Activated CD8-positive, alpha-beta memory T cell treated with anti-CD3 and anti-CD28 coated beads, Interleukin-2, amount 50 U/mL, for 1 hour (primary cell): Measurements from ENCODE around the gene CTXND1.

ENCODE experiments used
- DNase-seq: peaks from one replicate; pipeline ENCODE4 v3.0.0-alpha.2; 2020; ENCODE audit errors: extremely low read depth

CTXND1 gene

DNA sequence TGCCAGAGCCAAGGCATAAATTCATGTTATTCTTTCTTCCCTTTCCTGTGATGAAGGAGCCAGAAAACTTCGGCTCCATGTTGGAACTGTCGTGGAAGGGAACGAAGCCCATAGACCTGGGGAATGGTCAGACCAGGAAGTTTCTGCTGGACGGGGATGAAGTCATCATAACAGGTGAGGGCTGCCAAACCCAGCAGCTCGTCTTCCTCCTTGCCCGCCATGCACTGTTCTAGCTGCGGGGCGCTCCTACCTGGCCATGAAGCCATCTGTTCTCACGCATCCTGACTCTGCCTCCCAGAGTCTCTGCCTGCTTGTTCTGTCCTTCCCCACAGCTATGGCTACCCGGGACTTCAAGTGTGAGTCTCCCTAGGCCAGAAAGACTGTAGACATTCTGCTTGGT is 71.0 kb downstream of the CTXND1 start:
- no peak for DNase-seq

DNA sequence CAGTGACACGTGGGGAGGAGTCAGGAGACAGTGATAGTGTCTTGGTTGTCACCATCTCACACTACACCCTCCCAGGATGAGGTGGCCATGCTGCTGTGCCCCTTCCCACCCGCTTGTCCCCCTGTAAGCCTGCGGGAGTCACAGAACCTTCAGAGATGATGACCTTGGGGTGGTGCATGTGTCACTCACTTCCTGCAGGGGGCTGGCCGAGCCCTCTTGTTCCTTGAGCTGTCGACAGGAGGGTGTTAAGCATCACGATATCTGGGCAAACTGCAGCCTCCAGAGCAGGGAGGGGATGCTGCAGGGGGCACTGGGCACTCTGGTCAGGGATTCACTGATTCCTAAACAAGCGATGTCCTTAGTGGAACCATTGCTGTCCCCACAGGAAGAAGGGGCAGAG is 71.5 kb downstream of the CTXND1 start:
- no peak for DNase-seq

GRCh38 chr15:80179935-80180334 is 72.1 kb downstream of the CTXND1 start:
- DNase-seq: no peak

DNA sequence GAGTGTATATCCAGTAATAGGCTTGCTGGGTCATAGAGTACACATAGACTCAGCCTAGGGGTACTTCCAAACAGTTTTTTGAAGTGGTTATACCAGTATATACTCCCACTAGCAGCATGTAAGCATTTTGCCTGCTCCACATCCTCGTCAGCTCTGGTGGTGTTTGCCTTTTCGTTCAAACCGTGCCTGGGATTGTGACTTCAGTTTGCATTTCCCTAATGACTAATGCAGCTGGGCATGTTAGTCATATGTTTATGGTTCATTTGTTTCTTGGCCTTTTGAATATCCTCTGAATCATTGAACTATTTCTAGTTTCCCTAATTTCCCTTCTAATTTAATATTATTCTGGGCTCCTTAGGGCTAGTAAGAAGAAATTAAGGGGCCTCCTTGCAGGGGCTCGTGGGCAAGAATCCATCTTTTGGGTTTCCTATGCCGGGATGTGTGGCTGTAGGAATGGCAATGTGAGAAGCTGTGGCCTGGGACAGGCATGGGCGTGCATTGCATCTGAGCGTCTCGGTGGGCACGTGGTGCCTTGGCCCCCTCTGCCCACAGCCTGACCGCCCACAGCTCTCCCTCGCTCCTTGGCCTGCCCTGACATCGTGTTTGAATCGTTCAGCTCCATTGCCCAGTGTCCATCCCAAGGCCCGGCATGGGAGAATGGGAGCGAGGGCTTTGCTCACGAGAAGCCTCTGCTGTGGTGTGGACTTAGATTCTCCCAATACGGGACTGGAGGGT is 72.8 kb downstream of the CTXND1 start:
- DNase-seq: no peak

DNA sequence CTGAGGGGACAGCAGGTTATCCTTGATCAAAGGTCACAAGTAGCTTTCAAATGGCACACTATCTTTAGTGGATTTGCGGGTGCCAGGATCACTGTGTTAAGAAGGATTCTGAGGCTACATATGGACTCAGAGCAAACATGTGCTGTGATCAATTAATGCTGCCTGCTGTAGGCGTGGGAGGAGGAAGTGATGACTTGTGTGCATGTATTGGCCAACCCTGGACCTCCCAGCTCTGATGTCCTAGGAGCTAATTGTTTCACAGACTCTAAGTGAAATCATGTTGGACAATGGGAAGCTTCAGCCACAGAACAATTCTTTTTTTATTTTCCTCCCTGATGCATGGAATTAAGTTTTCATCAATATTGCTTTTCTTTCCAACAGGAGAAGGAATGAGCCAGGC is 74.9 kb downstream of the CTXND1 start:
- DNase-seq: no peak

- no peak for DNase-seq
These were observed 75.6 kb downstream of the CTXND1 start for GRCh38 chr15:80176443-80176842.

DNA sequence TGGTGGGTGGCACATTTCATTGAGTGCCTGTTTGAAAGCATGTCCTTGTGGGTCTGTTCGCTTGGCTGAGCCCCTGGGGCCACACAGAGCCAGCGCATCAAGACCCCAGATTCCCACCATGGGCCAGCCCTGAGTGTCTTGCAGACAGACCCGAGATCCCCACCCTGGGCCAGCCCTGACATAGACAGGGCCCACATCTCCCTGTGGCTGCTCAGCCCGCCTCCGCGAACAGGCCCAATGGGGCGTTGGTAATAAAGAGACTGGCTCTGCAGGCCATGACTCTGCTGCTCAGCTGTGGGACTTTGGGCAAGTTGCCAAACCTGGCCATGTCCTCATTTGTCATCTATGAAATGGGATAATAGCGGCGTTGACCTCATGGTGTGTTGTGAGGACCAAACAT is 76.6 kb downstream of the CTXND1 start:
- no peak for DNase-seq

- no peak for DNase-seq
These were observed 77.8 kb downstream of the CTXND1 start for GRCh38 chr15:80174017-80174746.

DNA sequence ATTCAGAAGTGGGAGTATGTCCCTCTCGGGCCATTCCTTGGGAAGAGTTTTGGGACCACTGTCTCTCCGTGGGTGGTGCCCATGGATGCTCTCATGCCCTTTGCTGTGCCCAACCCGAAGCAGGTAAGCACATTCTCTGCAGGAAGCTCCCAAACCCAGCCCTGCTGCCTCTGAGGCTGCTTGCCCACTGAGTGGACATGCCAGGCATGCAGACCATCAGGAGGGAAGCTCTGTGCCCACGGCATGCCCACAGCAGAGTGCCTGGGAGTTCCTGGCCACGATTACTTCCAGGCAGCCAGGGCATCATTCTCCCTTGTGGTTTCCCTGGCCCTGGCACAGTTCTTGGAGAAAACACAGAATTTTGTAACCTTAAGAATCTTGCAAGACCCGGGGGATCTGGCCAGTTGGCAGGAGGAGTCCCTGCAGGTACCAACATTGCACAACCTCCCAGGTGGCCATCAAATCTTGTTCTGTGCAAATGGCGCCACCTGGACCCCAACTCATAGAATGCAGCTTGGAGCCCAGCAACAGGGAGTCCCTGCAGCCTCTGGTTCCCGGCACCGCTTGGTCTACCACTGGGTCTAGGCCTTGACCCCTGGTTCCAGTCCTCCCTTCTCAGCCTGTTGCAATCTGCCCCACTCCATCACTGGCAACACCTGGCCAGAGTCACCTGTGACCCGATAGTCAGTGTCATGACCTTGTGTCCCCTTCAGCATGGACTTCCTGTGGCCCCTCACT is 78.8 kb downstream of the CTXND1 start:
- DNase-seq: peak; percentile 25

- DNase-seq: no peak
These were observed 79.6 kb downstream of the CTXND1 start for GRCh38 chr15:80172401-80172800.

DNA sequence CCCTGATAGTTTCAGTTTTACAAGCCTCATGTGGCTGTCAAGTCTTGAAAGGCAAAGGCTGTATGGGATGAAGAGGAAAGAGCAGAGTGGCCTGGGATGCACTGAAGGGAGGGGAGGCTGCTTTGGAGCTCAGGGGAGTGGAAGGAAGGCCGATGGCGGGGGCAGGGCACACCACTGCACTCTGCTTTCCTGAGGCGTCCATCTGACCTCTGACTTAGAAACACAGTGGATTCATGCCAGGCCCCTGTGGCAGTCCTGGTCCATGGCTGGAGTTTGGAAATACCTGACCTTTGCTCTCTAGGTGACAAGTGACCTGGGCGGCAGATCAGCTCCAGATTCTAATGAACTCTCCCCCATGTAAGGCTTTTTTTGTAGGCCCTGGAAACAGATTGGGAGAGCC is 80.2 kb downstream of the CTXND1 start:
- no peak for DNase-seq

GRCh38 chr15:80170596-80170995 is 81.4 kb downstream of the CTXND1 start:
- DNase-seq: no peak

DNA sequence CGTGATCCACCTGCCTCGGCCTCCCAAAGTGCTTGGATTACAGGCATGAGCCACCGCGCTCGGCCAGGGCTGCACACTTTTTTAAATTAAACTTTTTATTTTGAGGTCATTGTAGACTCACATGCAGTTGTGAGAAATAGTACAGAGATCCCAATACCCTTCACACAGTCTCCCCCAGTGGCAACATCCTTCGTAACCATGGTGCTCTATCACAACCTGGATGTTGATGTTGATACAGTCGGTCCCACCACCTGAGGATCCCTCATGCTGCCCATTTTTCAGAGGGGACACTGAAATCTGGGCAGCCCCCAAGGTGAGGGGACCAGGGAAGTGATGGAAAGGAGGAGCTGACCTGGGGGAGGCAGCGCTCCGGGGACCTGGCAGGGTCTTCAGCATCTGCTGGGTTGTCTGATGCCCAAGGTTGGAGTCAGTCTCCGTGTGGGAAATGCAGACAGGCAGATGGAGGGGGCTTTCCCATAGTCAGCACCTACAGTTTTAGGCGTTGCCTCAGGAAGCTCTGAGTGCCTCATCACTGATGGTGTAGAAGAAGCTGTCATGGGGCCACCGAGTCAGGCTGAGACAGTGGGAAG is 82.2 kb downstream of the CTXND1 start:
- DNase-seq: no peak

DNA sequence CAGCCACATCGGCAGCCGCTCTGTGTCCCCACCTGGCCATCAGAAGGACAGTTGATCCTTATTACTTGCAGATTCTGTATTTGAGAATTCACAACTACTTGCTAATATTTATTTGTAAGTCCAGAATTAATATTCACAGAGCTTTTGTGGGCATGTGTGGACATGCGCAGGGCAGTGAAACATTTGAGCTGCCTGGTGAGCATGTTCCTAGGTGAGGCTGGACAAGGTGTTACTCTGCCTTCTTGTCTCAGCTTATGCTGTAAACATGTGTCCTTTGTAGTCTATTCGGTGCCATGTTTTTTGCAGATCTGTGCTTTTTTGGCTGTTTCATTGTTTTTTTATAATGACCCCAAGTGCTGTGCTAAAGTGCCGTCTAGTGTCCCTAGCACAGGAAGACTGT is 83.6 kb downstream of the CTXND1 start:
- no peak for DNase-seq

GRCh38 chr15:80167936-80168335 is 84.1 kb downstream of the CTXND1 start:
- no peak for DNase-seq

DNA sequence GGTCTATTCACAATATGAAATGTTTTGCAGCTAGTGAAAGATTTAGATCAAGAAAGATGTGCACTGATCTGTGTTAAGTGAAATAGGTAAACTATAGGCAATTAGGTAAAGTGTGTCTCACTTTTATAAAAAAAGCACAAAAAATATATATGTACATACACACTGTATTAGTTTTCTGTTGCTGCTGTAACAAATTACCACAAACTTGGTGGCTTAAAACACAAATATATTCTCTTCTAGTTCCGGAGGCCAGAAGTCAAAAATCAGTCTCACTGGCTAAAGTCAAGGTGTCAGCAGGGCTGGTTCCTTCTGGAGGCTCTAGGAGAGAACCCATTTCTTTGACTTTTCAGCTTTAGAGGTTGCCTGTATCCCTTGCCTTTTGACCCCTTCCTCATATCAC is 88.1 kb downstream of the CTXND1 start:
- DNase-seq: no peak

GRCh38 chr15:80163217-80163616 is 88.8 kb downstream of the CTXND1 start:
- no peak for DNase-seq

- no peak for DNase-seq
These were observed 89.9 kb downstream of the CTXND1 start for GRCh38 chr15:80162059-80162554.

- no peak for DNase-seq
These were observed 90.5 kb downstream of the CTXND1 start for GRCh38 chr15:80161468-80162016.

GRCh38 chr15:80160570-80161156 is 91.3 kb downstream of the CTXND1 start:
- no peak for DNase-seq

DNA sequence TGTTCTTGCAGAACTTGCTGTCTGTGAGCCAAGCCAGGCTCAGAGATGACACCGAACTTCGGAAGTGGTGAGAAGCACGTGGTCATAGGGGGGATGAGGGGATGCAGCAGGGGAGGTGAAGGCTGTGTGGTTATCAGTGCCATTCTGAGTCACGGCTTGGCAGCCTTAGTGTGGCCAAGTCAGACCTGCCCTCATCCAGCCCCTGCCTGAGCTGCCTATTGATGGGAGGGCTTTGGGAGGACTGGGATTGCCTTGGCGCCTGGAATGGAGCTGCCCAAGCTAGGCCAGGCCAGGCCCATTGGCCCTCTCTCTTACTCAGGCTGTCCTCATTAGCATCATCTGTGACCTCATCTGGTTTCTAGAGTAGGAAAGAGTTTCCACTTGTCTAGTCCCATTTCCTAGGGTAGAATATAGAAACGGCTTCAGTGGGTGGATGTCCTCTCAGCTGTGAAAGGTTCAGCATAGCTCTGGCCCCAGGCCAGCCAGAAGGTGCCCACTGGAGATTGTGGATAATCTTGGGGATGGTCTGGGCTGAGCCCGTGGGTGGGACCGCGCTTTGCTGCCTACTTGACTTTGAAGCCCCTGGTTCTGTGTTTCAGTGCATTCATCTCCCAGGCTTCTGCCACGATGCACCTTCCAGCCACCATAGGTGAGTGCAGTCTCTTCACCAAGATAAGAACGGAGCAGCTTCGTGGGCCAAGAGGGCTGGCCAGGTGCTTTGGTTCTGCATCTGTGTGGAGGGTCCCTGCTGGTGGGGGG is 92.0 kb downstream of the CTXND1 start:
- no peak for DNase-seq
